GM21786 (cell line): ENCODE results near the gene KATNAL1.

Experiments
- ATAC-seq: cut with Tn5 transposase; IDR thresholded peaks from one replicate; pipeline ENCODE4 v1.9.1; 2021; ENCODE audit not compliant: unreplicated experiment

The KATNAL1 gene

GRCh38 chr13:30169442-30169841, 137.9 kb downstream of the KATNAL1 start:
- ATAC-seq, result no peak

- ATAC-seq, result no peak
These were observed 141.6 kb downstream of the KATNAL1 start for GRCh38 chr13:30165796-30166195.

GRCh38 chr13:30165071-30165470, 142.3 kb downstream of the KATNAL1 start:
- ATAC-seq, result no peak

DNA sequence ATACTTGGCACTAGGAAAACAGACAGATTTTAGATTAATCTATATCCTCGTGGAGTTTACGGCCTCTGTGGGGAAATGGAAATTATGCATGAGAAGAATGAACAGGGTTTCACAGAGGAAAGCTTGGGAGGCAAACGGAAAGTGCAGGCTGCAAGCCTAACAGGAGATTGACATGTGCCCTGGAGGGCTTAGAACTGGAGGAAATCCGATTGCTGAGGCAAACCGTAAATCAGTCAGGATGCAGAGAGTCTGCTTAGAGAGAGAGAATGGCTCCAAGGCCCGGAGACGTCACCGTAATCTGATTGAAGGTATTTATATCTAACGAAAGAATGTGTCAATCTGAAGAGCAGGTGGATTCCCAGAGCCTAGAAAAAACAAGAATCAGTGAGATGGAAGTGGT, 143.2 kb downstream of the KATNAL1 start:
- no peak for ATAC-seq

- no peak for ATAC-seq
These were observed 143.9 kb downstream of the KATNAL1 start for GRCh38 chr13:30163441-30163840.

DNA sequence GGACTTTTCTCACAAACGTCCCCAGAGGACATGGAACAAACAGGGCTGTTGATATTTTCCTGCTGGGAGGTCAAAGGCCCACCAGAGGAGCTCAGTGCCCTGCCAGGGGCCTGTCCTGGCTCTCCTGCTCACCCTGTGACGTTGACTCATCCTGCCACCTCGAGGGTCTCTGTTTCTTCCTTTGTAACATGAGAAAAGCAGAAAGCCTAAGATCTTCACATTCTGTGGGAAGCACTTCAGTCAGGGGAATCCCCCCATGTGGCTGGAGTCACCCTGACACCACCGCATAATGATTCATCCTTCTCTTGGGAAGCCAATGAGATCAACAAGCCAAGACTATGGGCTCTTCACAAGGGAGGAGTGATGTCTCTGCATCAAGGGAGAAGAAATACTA, 147.9 kb downstream of the KATNAL1 start:
- no peak for ATAC-seq

GRCh38 chr13:30158774-30159445, 148.4 kb downstream of the KATNAL1 start:
- ATAC-seq, result no peak

DNA sequence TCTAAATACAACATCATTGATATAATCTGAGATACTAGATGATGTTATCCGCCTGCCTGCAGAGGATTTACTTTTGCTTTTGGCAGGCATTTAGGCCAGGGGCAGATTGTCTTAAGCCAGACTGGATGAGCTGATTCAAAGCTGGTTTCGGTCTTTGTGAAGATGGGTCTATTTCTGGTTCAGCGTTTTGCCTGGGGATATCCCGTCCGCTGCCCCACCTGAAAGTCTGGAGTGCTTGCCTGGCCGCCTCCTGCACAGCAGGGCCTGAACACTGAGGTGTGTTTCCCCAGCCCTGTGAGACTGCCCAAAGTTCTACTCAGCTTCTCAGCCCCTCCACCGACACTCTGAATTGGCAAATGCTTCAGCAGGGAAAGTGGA, 149.7 kb downstream of the KATNAL1 start:
- ATAC-seq, result peak; percentile 67

DNA sequence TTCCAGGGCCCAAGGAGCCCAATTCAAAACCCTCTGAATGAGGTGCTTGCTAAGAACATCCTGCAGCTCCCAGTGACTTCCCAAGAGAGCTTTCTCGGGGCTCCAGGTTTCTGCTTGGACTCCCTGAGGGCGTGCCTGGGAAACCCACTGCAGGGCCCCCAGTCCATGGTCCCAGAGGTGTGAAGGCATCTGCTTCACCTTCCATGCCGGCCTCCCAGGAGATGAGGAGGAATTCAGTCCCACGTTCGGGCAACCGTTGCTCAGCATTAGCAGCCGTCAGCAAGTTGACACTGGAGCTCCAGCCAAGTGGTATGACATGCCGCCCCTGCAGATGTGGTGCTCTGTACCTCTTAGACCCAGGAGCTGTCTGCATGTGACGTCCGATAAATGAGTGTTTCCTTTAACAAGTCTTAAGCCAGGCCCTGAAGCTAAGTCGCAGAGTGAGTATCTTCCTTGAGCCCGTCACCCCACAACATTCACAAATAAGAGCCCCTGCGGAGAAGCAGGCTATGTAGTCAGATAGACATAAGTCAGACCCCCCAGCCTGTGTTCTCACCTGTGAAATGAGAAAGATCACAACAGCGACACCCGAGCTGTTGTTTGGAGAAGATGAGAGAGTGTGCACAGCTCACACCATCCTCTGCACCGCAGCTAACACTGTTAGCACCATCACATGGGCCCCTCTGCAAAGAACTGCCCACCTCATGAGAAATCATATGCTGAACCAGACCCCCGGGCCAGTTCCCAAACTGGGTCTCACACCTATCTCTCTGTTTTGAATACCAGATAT, 150.3 kb downstream of the KATNAL1 start:
- peak; percentile 17 for ATAC-seq

DNA sequence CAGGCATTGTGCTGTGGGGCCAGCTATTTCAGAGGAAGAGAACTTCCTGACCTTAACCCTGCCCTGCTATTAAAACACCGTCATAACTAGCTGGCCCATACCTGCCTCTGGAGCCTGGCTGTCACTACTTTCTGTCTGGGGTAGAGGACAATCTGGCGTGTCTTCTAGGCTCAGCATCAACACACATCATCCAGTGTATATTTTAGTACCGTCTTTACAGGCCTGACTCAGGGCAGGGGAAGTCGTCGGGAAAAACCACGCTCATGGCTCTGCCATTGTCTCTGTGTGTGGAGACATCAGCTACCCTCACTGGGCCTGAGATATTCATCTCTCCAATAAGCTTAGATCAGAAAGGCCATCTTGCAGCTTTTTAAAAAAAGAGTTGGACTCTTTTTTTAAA, 151.1 kb downstream of the KATNAL1 start:
- ATAC-seq, result no peak

DNA sequence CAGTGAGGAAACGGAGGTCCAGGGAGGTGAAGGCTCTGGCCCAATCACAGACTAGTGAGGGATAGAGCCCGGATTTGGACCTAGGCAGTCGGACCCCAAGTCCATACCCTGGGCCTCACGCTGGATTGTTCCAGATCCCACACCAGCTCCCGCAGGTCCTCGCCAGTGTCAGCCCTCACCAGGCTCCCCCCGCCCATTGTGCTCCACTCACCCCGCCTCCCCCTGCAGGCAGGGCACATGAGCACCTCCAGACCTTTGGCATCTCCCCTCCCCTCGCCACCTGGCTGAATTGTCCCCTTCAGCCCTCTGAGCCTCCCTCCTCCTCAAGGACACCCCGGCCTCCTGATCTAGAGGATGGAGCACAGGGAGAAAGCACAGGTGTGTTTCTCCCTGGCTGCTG, 152.4 kb downstream of the KATNAL1 start:
- ATAC-seq, result no peak

DNA sequence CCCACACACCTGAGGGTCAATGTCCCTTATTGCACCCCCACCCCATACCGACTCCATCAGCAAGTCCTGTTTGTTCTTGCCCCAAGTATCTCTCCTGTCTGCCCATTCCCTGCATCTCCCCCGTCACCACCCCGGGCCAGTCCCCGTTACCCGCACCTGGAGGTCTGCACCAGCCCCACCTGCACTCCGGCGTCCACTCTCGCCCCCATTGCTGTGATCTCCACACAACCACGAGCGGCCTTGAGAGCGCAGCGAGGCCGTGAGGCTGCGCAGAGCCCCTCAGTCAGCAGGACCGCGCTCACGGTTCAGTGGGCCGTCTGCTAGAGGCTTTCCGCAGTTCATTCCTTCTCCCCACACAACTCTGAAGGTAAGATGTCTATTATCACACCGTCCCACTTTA, 152.8 kb downstream of the KATNAL1 start:
- no peak for ATAC-seq

GRCh38 chr13:30153545-30154426, 153.6 kb downstream of the KATNAL1 start:
- no peak for ATAC-seq
